Upper lobe of left lung (tissue), 6 donors: ENCODE results near the gene SLC26A1. TPM values are rescaled to one million over a fixed set of nuclear protein-coding genes. Genes with fewer than 3 reads are reported as not detected.

Experiments
- ATAC-seq, 2 donors: fragments of 200-7000 bp; cut with Tn5 transposase; one replicate each; pipeline ENCODE4 v1.9.1; 2022; ENCODE audit warnings: mild to moderate bottlenecking in 2 of 2, moderate library complexity in 2 of 2; ENCODE audit not compliant: low FRiP score in 2 of 2
- DNase-seq, 2 donors: peaks; one replicate each; pipeline ENCODE4 v3.0.0-alpha.2; 2019 to 2020
- H3K27ac ChIP-seq, 4 donors: fragments of 200-600 bp; sonication (generic); one replicate each; pipeline ENCODE4 v1.5.1; 2016 to 2019
- H3K27me3 ChIP-seq, 4 donors: fragments of 200-600 bp; sonication (generic); one replicate each; pipeline ENCODE4 v1.5.1; 2017 to 2019
- H3K36me3 ChIP-seq, 4 donors: fragments of 200-600 bp; sonication (generic); one replicate each; pipeline ENCODE4 v1.5.1; 2016 to 2019
- H3K4me1 ChIP-seq, 4 donors: fragments of 200-600 bp; sonication (generic); one replicate each; pipeline ENCODE4 v1.5.1; 2018 to 2019
- H3K4me3 ChIP-seq, 4 donors: fragments of 200-600 bp; sonication (generic); one replicate each; pipeline ENCODE4 v1.5.1; 2017 to 2019; ENCODE audit warnings: mild to moderate bottlenecking in 2 of 4, moderate library complexity in 1 of 4
- H3K9me3 ChIP-seq, 4 donors: fragments of 200-600 bp; sonication (generic); one replicate each; pipeline ENCODE4 v1.5.1; 2018 to 2019
- EP300 ChIP-seq, 4 donors: sonication (generic); formaldehyde crosslinking; IDR thresholded peaks; one replicate each; pipeline ENCODE4 v1.5.1; 2017; ENCODE audit warnings: antibody characterized with exemption in 4 of 4, control low read depth in 2 of 4
- POLR2A ChIP-seq, 4 donors: fragments of 450-650 bp; IDR thresholded peaks; one replicate each; pipeline ENCODE4 v1.5.1; 2016 to 2017; ENCODE audit warnings: antibody characterized with exemption in 4 of 4, mild to moderate bottlenecking in 2 of 4
- POLR2AphosphoS5 ChIP-seq, 2 donors: sonication (generic); formaldehyde crosslinking; IDR thresholded peaks; one replicate each; pipeline ENCODE4 v1.5.1; 2017; ENCODE audit warnings: antibody characterized with exemption in 2 of 2
- WGBS, 2 donors: methylation state at CpG; one replicate each; pipeline ENCODE4 v1.1.5; 2017 to 2018; 5-methylcytosine and 5-hydroxymethylcytosine counted together
- total RNA-seq, 6 donors: library from RNA; depleted of rRNA in 4 of 6; stranded (reverse); fragments of >200 nt in 4 of 6; gene quantifications; one replicate each; pipeline versions ENCODE4 v1.1.0 to v1.2.1, GENCODE V29; 2016 to 2021
- TF ChIP-seq, protein P1 (sequence below), 6 experiments: fragments of 450-650 bp in 4 of 6; fragments of 200-600 bp in 2 of 6; sonication (generic) in 2 of 6; IDR thresholded peaks; one replicate each; pipeline ENCODE4 v1.5.1; 2016 to 2019; ENCODE audit warnings: antibody characterized with exemption in 6 of 6
- donor health status: DM: no; HTN: no; CAD: no; lungs with moderate emphysema.
- donor health status: DM: no; HTN: yes; CAD: no; lungs with severe emphysema.

The SLC26A1 gene
- total RNA-seq, 6 donors from 2014 or later = 0.39 to 2.1 (median 0.68) TPM

DNA sequence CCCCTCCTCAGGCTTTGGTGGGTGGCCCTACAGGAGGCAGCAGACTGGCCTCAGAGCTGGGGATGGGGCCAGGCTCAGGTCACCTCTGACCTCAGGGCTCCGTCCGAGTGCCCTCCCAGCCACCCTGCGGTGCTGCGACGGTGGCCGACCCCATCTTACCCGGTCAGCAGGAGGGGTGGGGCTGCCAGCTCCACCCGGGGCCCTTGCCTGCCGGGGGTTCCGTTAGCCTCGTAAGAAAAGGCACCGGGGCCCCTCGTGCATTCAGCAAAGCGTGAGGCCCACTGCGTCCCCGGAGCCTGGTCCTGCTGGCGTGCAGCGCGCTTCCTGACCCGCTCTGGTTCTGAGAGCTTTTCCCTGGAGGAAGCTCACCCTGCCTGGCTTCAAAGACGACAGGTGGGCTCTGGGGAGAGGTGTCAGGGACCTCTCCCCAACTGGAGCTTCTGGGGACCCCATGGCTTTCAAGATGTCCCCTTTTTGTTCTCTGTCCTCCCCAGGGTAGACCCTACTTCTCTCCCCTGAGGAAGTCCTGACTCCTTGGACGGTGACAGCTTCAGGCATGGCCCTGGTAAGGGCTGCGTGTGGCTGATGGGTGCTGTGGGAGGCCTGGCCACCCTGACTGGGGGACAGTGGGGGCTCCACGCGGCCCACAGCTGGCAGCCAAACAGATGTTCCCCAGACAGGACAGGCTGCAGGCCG, 34.2 kb upstream of the SLC26A1 start:
- DNase-seq = peak in 1 of 2 donors; percentile 81
- Histone ChIP-seq H3K27ac (no peak overlapping the region), H3K36me3 (peaks cover 0 to 21% (median 5%) of the 10 kb centered on the region in 4 donors), H3K27me3 (peaks cover 0 to 5% (median 0%) of the 10 kb centered on the region in 4 donors), H3K4me1 (no peaks in the 10 kb centered on the region), H3K4me3 (no peak overlapping the region), H3K9me3 (no peaks in the 10 kb centered on the region)
- TF ChIP-seq POLR2A (IDR thresholded peaks at IDR 0.05) = no peak
- TF ChIP-seq POLR2AphosphoS5 (IDR thresholded peaks at IDR 0.05) = no peak
- TF ChIP-seq EP300 (IDR thresholded peaks at IDR 0.05) = no peak
- TF ChIP-seq, protein P1, sequence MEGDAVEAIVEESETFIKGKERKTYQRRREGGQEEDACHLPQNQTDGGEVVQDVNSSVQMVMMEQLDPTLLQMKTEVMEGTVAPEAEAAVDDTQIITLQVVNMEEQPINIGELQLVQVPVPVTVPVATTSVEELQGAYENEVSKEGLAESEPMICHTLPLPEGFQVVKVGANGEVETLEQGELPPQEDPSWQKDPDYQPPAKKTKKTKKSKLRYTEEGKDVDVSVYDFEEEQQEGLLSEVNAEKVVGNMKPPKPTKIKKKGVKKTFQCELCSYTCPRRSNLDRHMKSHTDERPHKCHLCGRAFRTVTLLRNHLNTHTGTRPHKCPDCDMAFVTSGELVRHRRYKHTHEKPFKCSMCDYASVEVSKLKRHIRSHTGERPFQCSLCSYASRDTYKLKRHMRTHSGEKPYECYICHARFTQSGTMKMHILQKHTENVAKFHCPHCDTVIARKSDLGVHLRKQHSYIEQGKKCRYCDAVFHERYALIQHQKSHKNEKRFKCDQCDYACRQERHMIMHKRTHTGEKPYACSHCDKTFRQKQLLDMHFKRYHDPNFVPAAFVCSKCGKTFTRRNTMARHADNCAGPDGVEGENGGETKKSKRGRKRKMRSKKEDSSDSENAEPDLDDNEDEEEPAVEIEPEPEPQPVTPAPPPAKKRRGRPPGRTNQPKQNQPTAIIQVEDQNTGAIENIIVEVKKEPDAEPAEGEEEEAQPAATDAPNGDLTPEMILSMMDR (IDR thresholded peaks at IDR 0.05) = no peak
- 74 to 80% methylated on average over 1 to 24 of the region's 26 CpGs for WGBS, 2 donors
- no peak for ATAC-seq

DNA sequence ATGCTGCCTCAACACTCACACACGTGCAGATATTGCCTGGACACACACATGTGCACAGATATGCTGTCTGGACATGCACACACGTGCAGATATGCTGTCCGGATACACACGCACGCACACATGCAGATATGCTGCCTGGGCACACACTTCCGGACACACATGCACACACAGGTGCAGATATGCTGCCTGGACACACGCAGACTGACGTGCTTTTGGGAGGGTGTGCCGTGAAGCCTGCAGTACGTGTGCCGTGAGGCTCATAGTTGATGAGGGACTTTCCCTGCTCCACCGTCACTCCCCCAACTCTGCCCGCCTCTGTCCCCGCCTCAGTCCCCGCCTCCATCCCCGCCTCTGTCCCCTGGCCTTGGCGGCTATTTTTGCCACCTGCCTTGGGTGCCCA, 32.9 kb upstream of the SLC26A1 start:
- Histone ChIP-seq H3K27me3 (peaks cover 0 to 5% (median 0%) of the 10 kb centered on the region in 4 donors), H3K36me3 (peaks cover 0 to 21% (median 5%) of the 10 kb centered on the region in 4 donors), H3K27ac (no peak overlapping the region), H3K4me1 (no peaks in the 10 kb centered on the region), H3K9me3 (no peaks in the 10 kb centered on the region), H3K4me3 (no peak overlapping the region)
- DNase-seq (peak in 1 of 2 donors; percentile 85), ATAC-seq (peak in 1 of 2 donors; percentile 5)
- WGBS, 2 donors = 47 to 63% methylated on average over 11 to 17 of the region's 17 CpGs
- TF ChIP-seq, protein P1 (IDR thresholded peaks at IDR 0.05) = no peak
- TF ChIP-seq POLR2AphosphoS5 (IDR thresholded peaks at IDR 0.05) = no peak
- TF ChIP-seq POLR2A (IDR thresholded peaks at IDR 0.05) = no peak
- TF ChIP-seq EP300 (IDR thresholded peaks at IDR 0.05) = no peak

DNA sequence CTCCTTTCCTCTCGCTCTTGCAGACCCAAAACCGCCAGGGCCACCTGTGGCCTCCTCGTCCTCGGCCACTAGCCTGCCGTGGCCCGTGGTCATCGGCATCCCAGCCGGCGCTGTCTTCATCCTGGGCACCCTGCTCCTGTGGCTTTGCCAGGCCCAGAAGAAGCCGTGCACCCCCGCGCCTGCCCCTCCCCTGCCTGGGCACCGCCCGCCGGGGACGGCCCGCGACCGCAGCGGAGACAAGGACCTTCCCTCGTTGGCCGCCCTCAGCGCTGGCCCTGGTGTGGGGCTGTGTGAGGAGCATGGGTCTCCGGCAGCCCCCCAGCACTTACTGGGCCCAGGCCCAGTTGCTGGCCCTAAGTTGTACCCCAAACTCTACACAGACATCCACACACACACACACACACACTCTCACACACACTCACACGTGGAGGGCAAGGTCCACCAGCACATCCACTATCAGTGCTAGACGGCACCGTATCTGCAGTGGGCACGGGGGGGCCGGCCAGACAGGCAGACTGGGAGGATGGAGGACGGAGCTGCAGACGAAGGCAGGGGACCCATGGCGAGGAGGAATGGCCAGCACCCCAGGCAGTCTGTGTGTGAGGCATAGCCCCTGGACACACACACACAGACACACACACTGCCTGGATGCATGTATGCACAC, 31.8 kb upstream of the SLC26A1 start:
- DNase-seq (peak in 1 of 2 donors; percentile 84), ATAC-seq (no peak)
- WGBS, 2 donors = 92 to 98% methylated on average over 16 to 23 of the region's 32 CpGs
- Histone ChIP-seq H3K27ac (no peak overlapping the region), H3K4me3 (no peak overlapping the region), H3K4me1 (no peaks in the 10 kb centered on the region), H3K9me3 (no peaks in the 10 kb centered on the region), H3K27me3 (peaks cover 0 to 5% (median 0%) of the 10 kb centered on the region in 4 donors), H3K36me3 (peaks cover 0 to 21% (median 5%) of the 10 kb centered on the region in 4 donors)
- no peak for TF ChIP-seq POLR2A (IDR thresholded peaks at IDR 0.05)
- TF ChIP-seq EP300 (IDR thresholded peaks at IDR 0.05) = no peak
- TF ChIP-seq POLR2AphosphoS5 (IDR thresholded peaks at IDR 0.05) = no peak
- TF ChIP-seq, protein P1 (IDR thresholded peaks at IDR 0.05) = no peak

DNA sequence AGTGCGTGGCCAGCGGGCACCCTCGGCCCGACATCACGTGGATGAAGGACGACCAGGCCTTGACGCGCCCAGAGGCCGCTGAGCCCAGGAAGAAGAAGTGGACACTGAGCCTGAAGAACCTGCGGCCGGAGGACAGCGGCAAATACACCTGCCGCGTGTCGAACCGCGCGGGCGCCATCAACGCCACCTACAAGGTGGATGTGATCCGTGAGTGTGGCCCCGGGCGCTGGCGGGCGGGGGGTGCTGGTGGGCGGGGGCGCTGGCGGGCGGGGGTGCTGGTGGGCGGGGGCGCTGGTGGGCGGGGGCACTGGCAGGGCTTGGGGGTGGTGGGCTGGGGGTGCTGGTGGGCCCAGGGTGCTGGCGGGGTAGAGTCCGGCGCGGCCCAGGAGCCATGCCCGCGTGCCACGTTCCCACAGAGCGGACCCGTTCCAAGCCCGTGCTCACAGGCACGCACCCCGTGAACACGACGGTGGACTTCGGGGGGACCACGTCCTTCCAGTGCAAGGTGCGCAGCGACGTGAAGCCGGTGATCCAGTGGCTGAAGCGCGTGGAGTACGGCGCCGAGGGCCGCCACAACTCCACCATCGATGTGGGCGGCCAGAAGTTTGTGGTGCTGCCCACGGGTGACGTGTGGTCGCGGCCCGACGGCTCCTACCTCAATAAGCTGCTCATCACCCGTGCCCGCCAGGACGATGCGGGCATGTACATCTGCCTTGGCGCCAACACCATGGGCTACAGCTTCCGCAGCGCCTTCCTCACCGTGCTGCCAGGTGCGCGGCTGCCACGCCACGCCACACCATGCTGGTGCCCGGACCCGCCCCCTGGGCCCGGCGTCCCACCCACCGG, 30.9 kb upstream of the SLC26A1 start:
- Histone ChIP-seq H3K36me3 (peaks cover 0 to 21% (median 5%) of the 10 kb centered on the region in 4 donors), H3K27me3 (peaks cover 0 to 5% (median 0%) of the 10 kb centered on the region in 4 donors), H3K9me3 (no peaks in the 10 kb centered on the region), H3K27ac (no peak overlapping the region), H3K4me3 (no peak overlapping the region), H3K4me1 (no peaks in the 10 kb centered on the region)
- WGBS, 2 donors = 98% methylated on average over 51 to 56 of the region's 83 CpGs
- DNase-seq (peak in 1 of 2 donors; percentile 81), ATAC-seq (no peak)
- TF ChIP-seq, protein P1 (IDR thresholded peaks at IDR 0.05) = no peak
- TF ChIP-seq EP300 (IDR thresholded peaks at IDR 0.05) = no peak
- no peak for TF ChIP-seq POLR2AphosphoS5 (IDR thresholded peaks at IDR 0.05)
- TF ChIP-seq POLR2A (IDR thresholded peaks at IDR 0.05) = no peak
